Suprapubic skin (tissue), 3 donors: ENCODE measurements around the gene PRR15L.

Source experiments
- CTCF ChIP-seq, 2 donors: fragments of 200-600 bp in 1 of 2; fragments of 450-650 bp in 1 of 2; sonication (generic) in 1 of 2; IDR thresholded peaks; one replicate each; pipeline ENCODE4 v1.5.1; 2016 to 2019; ENCODE audit warnings: antibody characterized with exemption in 2 of 2, mild to moderate bottlenecking in 1 of 2, moderate library complexity in 1 of 2
- POLR2A ChIP-seq, 2 donors: fragments of 450-650 bp; IDR thresholded peaks; one replicate each; pipeline ENCODE4 v1.6.1; 2017; ENCODE audit warnings: antibody characterized with exemption in 2 of 2, mild to moderate bottlenecking in 2 of 2, moderate library complexity in 2 of 2

GRCh38 chr17:47917581-47917980 is 40.1 kb downstream of the PRR15L start:
- no peak for TF ChIP-seq POLR2A (IDR thresholded peaks at IDR 0.05)
- TF ChIP-seq CTCF (IDR thresholded peaks at IDR 0.05), result no peak
